ENCODE data around the gene ABCF1.

Gene ABCF1

DNA sequence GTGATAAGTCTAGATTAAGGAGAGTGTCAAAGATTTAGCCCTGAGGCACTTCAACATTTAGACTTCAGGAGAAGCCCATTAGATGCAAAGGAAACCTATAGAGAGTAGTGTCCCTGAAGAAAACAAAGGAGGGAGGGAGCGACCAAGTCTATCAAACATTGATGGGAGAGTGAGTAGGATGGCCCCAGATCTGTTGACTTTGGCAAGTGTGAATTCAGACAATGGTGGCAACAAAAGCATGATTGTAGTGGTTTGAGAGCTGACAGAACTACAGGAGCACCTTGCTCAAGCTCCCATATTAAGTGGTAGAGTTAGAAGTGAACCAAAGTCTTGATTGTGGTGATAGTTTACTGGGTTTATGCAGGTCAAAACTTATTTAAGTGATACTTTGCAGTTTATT, 979 bp upstream of the ABCF1 start:
- TF ChIP-seq, protein P1, sequence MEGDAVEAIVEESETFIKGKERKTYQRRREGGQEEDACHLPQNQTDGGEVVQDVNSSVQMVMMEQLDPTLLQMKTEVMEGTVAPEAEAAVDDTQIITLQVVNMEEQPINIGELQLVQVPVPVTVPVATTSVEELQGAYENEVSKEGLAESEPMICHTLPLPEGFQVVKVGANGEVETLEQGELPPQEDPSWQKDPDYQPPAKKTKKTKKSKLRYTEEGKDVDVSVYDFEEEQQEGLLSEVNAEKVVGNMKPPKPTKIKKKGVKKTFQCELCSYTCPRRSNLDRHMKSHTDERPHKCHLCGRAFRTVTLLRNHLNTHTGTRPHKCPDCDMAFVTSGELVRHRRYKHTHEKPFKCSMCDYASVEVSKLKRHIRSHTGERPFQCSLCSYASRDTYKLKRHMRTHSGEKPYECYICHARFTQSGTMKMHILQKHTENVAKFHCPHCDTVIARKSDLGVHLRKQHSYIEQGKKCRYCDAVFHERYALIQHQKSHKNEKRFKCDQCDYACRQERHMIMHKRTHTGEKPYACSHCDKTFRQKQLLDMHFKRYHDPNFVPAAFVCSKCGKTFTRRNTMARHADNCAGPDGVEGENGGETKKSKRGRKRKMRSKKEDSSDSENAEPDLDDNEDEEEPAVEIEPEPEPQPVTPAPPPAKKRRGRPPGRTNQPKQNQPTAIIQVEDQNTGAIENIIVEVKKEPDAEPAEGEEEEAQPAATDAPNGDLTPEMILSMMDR (IDR thresholded peaks at IDR 0.05; ENCODE audit: low read depth, low read length, missing control alignments) = no peak
- DNase-seq (ENCODE audit: extremely low read depth, low read depth) = no peak
- H3K4me3 ChIP-seq (replicated peaks; ENCODE audit: low read depth, low read length) = peak overlapping the region; percentile 68

DNA sequence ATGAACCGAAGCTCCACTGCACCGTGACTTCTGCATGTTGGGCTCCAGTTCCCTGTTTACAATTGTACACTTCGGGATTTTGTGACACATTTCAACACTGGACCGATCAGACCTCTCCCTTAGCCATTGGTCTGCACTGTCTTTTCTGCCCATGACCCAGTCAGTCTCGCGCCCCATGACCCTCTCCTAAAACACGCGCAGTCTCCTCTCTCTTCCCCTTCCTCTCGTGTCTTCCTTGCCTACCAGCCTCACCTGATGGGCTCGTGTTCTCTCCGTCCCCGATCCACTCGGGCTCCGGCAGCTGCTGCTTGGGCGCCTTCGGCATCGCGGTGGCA, 535 bp upstream of the ABCF1 start:
- H3K4me3 ChIP-seq (replicated peaks; ENCODE audit: low read depth, low read length) = peak overlapping the region; percentile 68
- TF ChIP-seq, protein P1 (IDR thresholded peaks at IDR 0.05; ENCODE audit: low read depth, low read length, missing control alignments) = no peak
- DNase-seq (ENCODE audit: extremely low read depth, low read depth) = no peak

DNA sequence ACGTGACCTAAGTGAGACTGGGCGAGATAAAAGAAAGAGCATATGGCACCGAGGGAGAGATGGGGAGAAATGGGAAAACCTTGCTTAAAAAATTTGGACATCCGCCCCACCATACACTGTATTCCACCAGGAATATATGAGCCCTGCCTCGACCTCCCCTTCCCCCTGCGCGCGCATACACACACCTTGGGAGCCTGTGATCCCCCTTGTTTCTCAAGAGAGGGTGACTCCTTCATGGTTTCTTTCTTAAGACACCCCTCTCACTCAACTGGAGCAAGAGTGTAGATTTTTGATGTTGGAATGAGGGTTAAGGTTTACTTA, 480 bp downstream of the ABCF1 start:
- no peak for DNase-seq (ENCODE audit: extremely low read depth, low read depth)
- TF ChIP-seq, protein P1 (IDR thresholded peaks at IDR 0.05; ENCODE audit: low read depth, low read length, missing control alignments) = no peak
- peak overlapping the region; percentile 68 for H3K4me3 ChIP-seq (replicated peaks; ENCODE audit: low read depth, low read length)

DNA sequence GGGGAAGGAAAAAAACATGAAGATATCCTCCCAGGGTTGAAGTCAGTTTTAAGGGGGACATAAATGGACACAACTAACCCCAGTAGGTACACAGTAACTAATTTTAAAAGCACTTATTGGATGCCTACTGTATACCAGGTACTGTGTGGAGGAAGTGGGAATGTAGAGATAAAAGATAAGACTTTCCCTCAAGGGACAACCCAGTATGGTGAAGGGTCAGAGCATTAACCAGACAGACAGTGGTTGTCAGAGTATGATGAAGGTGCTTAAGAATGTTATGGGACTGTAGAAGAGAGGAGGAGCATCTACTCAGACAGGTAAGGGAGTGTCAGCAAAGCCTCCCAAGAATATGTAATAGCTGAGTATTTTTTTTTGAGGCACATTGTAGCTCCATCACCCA, 906 bp downstream of the ABCF1 start:
- DNase-seq (ENCODE audit: extremely low read depth, low read depth) = no peak
- TF ChIP-seq, protein P1 (IDR thresholded peaks at IDR 0.05; ENCODE audit: low read depth, low read length, missing control alignments) = no peak
- H3K4me3 ChIP-seq (replicated peaks; ENCODE audit: low read depth, low read length) = peak overlapping the region; percentile 68

DNA sequence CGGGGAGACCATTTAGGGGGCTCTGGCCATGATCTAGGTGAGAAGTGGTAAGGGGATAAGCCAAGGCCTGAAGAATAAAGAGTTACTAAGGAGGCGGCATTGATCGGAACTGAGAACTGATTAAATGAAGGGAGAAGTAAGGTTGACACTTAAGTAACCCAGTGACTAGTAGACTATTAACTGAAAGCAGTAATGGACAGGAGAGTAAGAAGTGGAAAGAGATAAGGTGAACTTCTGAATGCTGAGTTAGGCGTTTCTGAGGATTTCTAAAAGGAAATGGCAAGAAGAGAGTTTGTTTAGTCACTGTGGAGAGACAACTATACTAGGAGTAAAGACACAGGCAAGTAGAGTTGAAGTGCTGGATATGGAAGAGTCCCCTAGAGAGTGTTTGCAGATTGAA, 1.9 kb downstream of the ABCF1 start:
- H3K4me3 ChIP-seq (replicated peaks; ENCODE audit: low read depth, low read length) = peak overlapping the region; percentile 68
- DNase-seq (ENCODE audit: extremely low read depth, low read depth) = no peak
- TF ChIP-seq, protein P1 (IDR thresholded peaks at IDR 0.05; ENCODE audit: low read depth, low read length, missing control alignments) = no peak

DNA sequence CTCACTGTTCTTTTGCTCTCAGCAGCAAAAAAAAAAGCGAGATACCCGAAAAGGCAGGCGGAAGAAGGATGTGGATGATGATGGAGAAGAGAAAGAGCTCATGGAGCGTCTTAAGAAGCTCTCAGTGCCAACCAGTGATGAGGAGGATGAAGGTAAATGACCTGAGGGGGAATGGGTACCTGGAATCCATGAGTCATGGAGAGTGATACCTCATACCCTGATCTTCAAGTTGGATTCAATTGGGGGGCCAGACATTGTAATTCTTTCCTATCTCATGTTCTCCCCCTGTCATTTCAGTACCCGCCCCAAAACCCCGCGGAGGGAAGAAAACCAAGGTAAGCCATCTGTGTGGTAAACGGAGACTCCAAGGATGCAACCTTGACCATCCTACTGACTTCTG, 6.8 kb downstream of the ABCF1 start:
- TF ChIP-seq, protein P1 (IDR thresholded peaks at IDR 0.05; ENCODE audit: low read depth, low read length, missing control alignments) = no peak
- DNase-seq (ENCODE audit: extremely low read depth, low read depth) = no peak
- H3K4me3 ChIP-seq (replicated peaks; ENCODE audit: low read depth, low read length) = no peak overlapping the region

DNA sequence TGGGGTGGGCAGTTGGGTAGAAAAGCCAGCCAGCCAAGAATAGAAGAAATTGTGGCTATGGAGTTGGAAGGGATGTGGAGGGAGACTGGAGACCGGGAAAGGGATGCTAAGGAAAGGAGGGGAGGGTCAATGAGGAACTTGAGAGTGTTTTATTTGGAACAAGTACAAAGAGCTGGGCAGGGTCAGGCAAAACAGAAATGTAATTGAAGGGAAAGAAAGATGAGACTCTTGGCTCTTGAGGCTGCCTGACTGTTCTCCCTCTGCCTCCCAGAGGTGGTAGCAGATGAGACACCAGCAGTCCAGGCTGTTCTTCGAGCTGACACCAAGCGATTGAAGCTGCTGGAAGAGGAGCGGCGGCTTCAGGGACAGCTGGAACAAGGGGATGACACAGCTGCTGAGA, 12.7 kb downstream of the ABCF1 start:
- TF ChIP-seq, protein P1 (IDR thresholded peaks at IDR 0.05; ENCODE audit: low read depth, low read length, missing control alignments) = no peak
- no peak overlapping the region for H3K4me3 ChIP-seq (replicated peaks; ENCODE audit: low read depth, low read length)
- DNase-seq (ENCODE audit: extremely low read depth, low read depth) = no peak
